Left ventricle myocardium inferior (tissue), 1 donor: ENCODE measurements around the gene ILDR1. TPM values are rescaled to one million over a fixed set of nuclear protein-coding genes. Genes with fewer than 3 reads are reported as not detected.

Source experiments
- DNase-seq: peaks from one replicate; pipeline ENCODE4 v3.0.0-alpha.2; 2020
- H3K27ac ChIP-seq: fragments of 200-600 bp; replicated peaks from 2 replicates; pipeline ENCODE4 v1.8.0; 2021
- H3K27me3 ChIP-seq: fragments of 200-600 bp; 2 replicates; pipeline ENCODE4 v1.8.0; 2021; ENCODE audit warnings: low read depth
- H3K36me3 ChIP-seq: fragments of 200-600 bp; 2 replicates; pipeline ENCODE4 v1.8.0; 2021
- H3K4me1 ChIP-seq: fragments of 200-600 bp; 2 replicates; pipeline ENCODE4 v1.8.0; 2021
- H3K4me3 ChIP-seq: fragments of 200-600 bp; 2 replicates; pipeline ENCODE4 v1.8.0; 2021; ENCODE audit warnings: mild to moderate bottlenecking, moderate library complexity
- H3K9me3 ChIP-seq: fragments of 200-600 bp; replicated peaks from 2 replicates; pipeline ENCODE4 v1.8.0; 2021
- CTCF ChIP-seq: fragments of 200-600 bp; IDR thresholded peaks from 2 replicates; pipeline ENCODE4 v1.8.0; 2021; ENCODE audit warnings: antibody characterized with exemption, mild to moderate bottlenecking, borderline replicate concordance
- intact Hi-C: fragments of 100-400 bp; cut with micrococcal nuclease; formaldehyde crosslinking; loops from one replicate; pipeline ENCODE4 v1.11.0; 2022
- total RNA-seq: library from RNA; stranded (reverse); fragmentation: NEBNext Ultra II Directional; extraction: Animal tissue kit (Norgen Biotek cat#: 25700); gene quantifications from one replicate; pipeline ENCODE4 v1.2.1, GENCODE V29; 2021
- donor health status: DM: no; HTN: yes; CAD: no; lungs with severe emphysema.

The ILDR1 gene
- total RNA-seq, 1 donor from 2014 or later: 0.33 TPM

GRCh38 chr3:122014741-122015140 lies 7.3 kb downstream of the ILDR1 start:
- TF ChIP-seq CTCF: no peak
- intact Hi-C loops: no loop called here
- no peak for DNase-seq

GRCh38 chr3:122013448-122013925 lies 8.6 kb downstream of the ILDR1 start:
- Histone ChIP-seq H3K27ac (no peak overlapping the region), H3K27me3 (peaks cover 9% of the 10 kb centered on the region), H3K9me3 (no peaks in the 10 kb centered on the region), H3K4me1 (no peaks in the 10 kb centered on the region), H3K4me3 (no peak overlapping the region), H3K36me3 (no peaks in the 10 kb centered on the region)
- no peak for TF ChIP-seq CTCF
- intact Hi-C loops: no loop called here
- no peak for DNase-seq

More at GRCh38 chr3:122014741-122015140, 7.3 kb downstream of the ILDR1 start:
- Histone ChIP-seq H3K4me1 (no peaks in the 10 kb centered on the region), H3K36me3 (no peaks in the 10 kb centered on the region), H3K27ac (no peak overlapping the region), H3K9me3 (no peaks in the 10 kb centered on the region), H3K27me3 (peaks cover 9% of the 10 kb centered on the region), H3K4me3 (no peak overlapping the region)

GRCh38 chr3:122012821-122013220 lies 9.2 kb downstream of the ILDR1 start:
- Histone ChIP-seq H3K27ac (no peak overlapping the region), H3K36me3 (no peaks in the 10 kb centered on the region), H3K9me3 (no peaks in the 10 kb centered on the region), H3K27me3 (peaks cover 9% of the 10 kb centered on the region), H3K4me1 (no peaks in the 10 kb centered on the region), H3K4me3 (no peak overlapping the region)
- no peak for TF ChIP-seq CTCF
- intact Hi-C loops: no loop called here
- DNase-seq: no peak

GRCh38 chr3:122011396-122011795 lies 10.7 kb downstream of the ILDR1 start:
- no peak for TF ChIP-seq CTCF
- Histone ChIP-seq H3K9me3 (no peaks in the 10 kb centered on the region), H3K4me1 (no peaks in the 10 kb centered on the region), H3K4me3 (no peak overlapping the region), H3K27me3 (peaks cover 9% of the 10 kb centered on the region), H3K36me3 (no peaks in the 10 kb centered on the region), H3K27ac (no peak overlapping the region)
- DNase-seq: no peak
- intact Hi-C loops: no loop called here

GRCh38 chr3:122010506-122010905 lies 11.5 kb downstream of the ILDR1 start:
- TF ChIP-seq CTCF: no peak
- Histone ChIP-seq H3K27me3 (peaks cover 13% of the 10 kb centered on the region), H3K4me3 (no peak overlapping the region), H3K9me3 (no peaks in the 10 kb centered on the region), H3K27ac (no peak overlapping the region), H3K4me1 (no peaks in the 10 kb centered on the region), H3K36me3 (no peaks in the 10 kb centered on the region)
- DNase-seq: no peak
- intact Hi-C loops: no loop called here

- no peaks in the 10 kb centered on the region for H3K36me3 ChIP-seq
- no peak overlapping the region for H3K4me3 ChIP-seq
- intact Hi-C loops: no loop called here
- no peak for TF ChIP-seq CTCF
- H3K4me1 ChIP-seq: no peaks in the 10 kb centered on the region
- no peak for DNase-seq
- H3K27ac ChIP-seq: no peak overlapping the region
- H3K9me3 ChIP-seq: no peaks in the 10 kb centered on the region
- H3K27me3 ChIP-seq: peaks cover 30% of the 10 kb centered on the region
Measured at GRCh38 chr3:122008166-122008565, 13.9 kb downstream of the ILDR1 start.
